SK-N-SH (cell line): ENCODE measurements around the gene MADD. TPM values are rescaled to one million over a fixed set of nuclear protein-coding genes. Genes with fewer than 3 reads are reported as not detected.

ENCODE experiments used
- CTCF ChIA-PET: fragments of 300-600, 350-600 bp; formaldehyde crosslinking; extraction: SDS; loops from one replicate; lab custom pipeline; 2021; lab: Yijun Ruan, JAX
- POLR2A ChIA-PET: fragments of 350-600 bp; sonication (Branson Sonifier 250); formaldehyde crosslinking; extraction: SDS; loops from one replicate; lab custom pipeline; 2020; ENCODE audit warnings: antibody characterized with exemption, inconsistent platforms; lab: Yijun Ruan, JAX
- DNase-seq: peaks from one replicate; pipeline ENCODE4 v3.0.0; 2012
- H2AFZ ChIP-seq: fragments of 200-600 bp; sonication (generic); 2 replicates; pipeline ENCODE4 v1.8.1; 2016; ENCODE audit warnings: antibody characterized with exemption, mild to moderate bottlenecking, low read depth
- H3F3A ChIP-seq: fragments of 200-600 bp; sonication (generic); replicated peaks from 2 replicates; pipeline ENCODE3; 2016; ENCODE audit warnings: antibody characterized with exemption, mild to moderate bottlenecking; ENCODE audit not compliant: insufficient read depth
- H3K27ac ChIP-seq, 2 experiments: fragments of 200-500 bp in 1 of 2; fragments of 200-600 bp in 1 of 2; sonication (Bioruptor generic) in 1 of 2; sonication (generic), shearing (Covaris generic) in 1 of 2; 2 replicates each; pipeline versions ENCODE4 v1.5.1 to v1.6.1; 2014 to 2016; ENCODE audit warnings: low read depth in 2 of 2, inconsistent platforms in 1 of 2, low read length in 1 of 2, mild to moderate bottlenecking in 1 of 2, mixed read lengths in 1 of 2
- H3K27me3 ChIP-seq: fragments of 200-600 bp; sonication (generic), shearing (Covaris generic); 2 replicates; pipeline ENCODE4 v1.6.1; 2016; ENCODE audit warnings: mixed run types; ENCODE audit not compliant: insufficient read depth
- H3K36me3 ChIP-seq, 2 experiments: fragments of 200-500 bp in 1 of 2; fragments of 200-600 bp in 1 of 2; sonication (Bioruptor generic) in 1 of 2; sonication (generic) in 1 of 2; replicated peaks in 1 of 2; 2 replicates each; pipeline versions ENCODE3 to v1.5.1; 2014 to 2016; ENCODE audit warnings: low read length in 1 of 2, mild to moderate bottlenecking in 1 of 2; ENCODE audit not compliant: insufficient read depth in 2 of 2, control insufficient read depth in 1 of 2
- H3K4me1 ChIP-seq, 2 experiments: fragments of 200-500 bp in 1 of 2; fragments of 200-600 bp in 1 of 2; sonication (Bioruptor generic) in 1 of 2; sonication (generic), shearing (Covaris generic) in 1 of 2; 2 replicates each; pipeline versions ENCODE4 v1.5.1 to v1.6.1; 2014 to 2016; ENCODE audit warnings: low read depth in 1 of 2, low read length in 1 of 2, mixed run types in 1 of 2; ENCODE audit not compliant: insufficient read depth in 2 of 2, control insufficient read depth in 1 of 2
- H3K4me2 ChIP-seq: fragments of 200-600 bp; sonication (generic), shearing (Covaris generic); 2 replicates; pipeline ENCODE4 v1.6.1; 2017; ENCODE audit warnings: mixed run types
- H3K4me3 ChIP-seq, 2 experiments: fragments of 200-500 bp in 1 of 2; fragments of 200-600 bp in 1 of 2; sonication (Bioruptor generic) in 1 of 2; sonication (generic), shearing (Covaris generic) in 1 of 2; 2 replicates each; pipeline versions ENCODE4 v1.5.1 to v1.8.1; 2014 to 2016; ENCODE audit warnings: low read depth in 2 of 2, inconsistent platforms in 1 of 2, low read length in 1 of 2, mild to moderate bottlenecking in 1 of 2, mixed read lengths in 1 of 2, moderate library complexity in 1 of 2
- H3K79me2 ChIP-seq: fragments of 200-600 bp; sonication (generic); 2 replicates; pipeline ENCODE4 v1.8.1; 2017; ENCODE audit warnings: mild to moderate bottlenecking; ENCODE audit not compliant: insufficient read depth
- H3K9ac ChIP-seq: fragments of 200-600 bp; sonication (generic); 2 replicates; pipeline ENCODE4 v1.6.1; 2017; ENCODE audit warnings: mixed run types
- H3K9me2 ChIP-seq: fragments of 200-600 bp; sonication (generic); 2 replicates; pipeline ENCODE4 v1.6.1; 2017; ENCODE audit warnings: mixed run types
- H3K9me3 ChIP-seq: fragments of 200-600 bp; sonication (generic); 2 replicates; pipeline ENCODE4 v1.6.1; 2017; ENCODE audit warnings: mixed run types, mild to moderate bottlenecking, moderate library complexity
- H4K20me1 ChIP-seq: fragments of 200-600 bp; sonication (generic); 2 replicates; pipeline ENCODE4 v1.6.1; 2017; ENCODE audit warnings: mild to moderate bottlenecking, mixed run types; ENCODE audit not compliant: insufficient read depth
- CHD2 ChIP-seq: fragments of 150-350 bp; IDR thresholded peaks from 2 replicates; pipeline ENCODE4 v1.6.1; 2018; ENCODE audit warnings: low read length; ENCODE audit not compliant: partially characterized antibody
- JUND ChIP-seq: IDR thresholded peaks from 2 replicates; pipeline ENCODE4 v1.4.0; 2012
- PBX3 ChIP-seq: IDR thresholded peaks from 2 replicates; pipeline ENCODE4; 2012
- REST ChIP-seq: IDR thresholded peaks from 2 replicates; pipeline ENCODE4 v1.6.1; 2012; ENCODE audit warnings: mild to moderate bottlenecking, low read depth, low read length, moderate library complexity
- RXRA ChIP-seq: IDR thresholded peaks from 2 replicates; pipeline ENCODE4 v1.4.0; 2012; ENCODE audit warnings: low read depth, mild to moderate bottlenecking, borderline replicate concordance
- SIN3A ChIP-seq: IDR thresholded peaks from 2 replicates; pipeline ENCODE4 v1.6.1; 2012; ENCODE audit warnings: low read depth, mild to moderate bottlenecking, low read length, moderate library complexity, borderline replicate concordance
- SMC3 ChIP-seq: IDR thresholded peaks from 2 replicates; pipeline ENCODE4 v1.6.1; 2012; ENCODE audit warnings: low read depth, low read length, improper control_type of control experiment
- TCF12 ChIP-seq: IDR thresholded peaks from 2 replicates; pipeline ENCODE4 v1.4.0; 2012
- TEAD4 ChIP-seq: IDR thresholded peaks from 2 replicates; pipeline ENCODE4 v1.4.0; 2012; ENCODE audit warnings: mild to moderate bottlenecking, borderline replicate concordance; ENCODE audit not compliant: insufficient read depth
- WGBS: methylation state at CpG from one replicate; pipeline ENCODE4 v1.1.6; 2017; ENCODE audit warnings: low lambda C conversion rate; 5-methylcytosine and 5-hydroxymethylcytosine counted together
- polyA plus RNA-seq, 3 experiments: library from polyadenylated mRNA; depleted of rRNA; stranded (reverse); fragments of >200 nt; gene quantifications; 2 replicates each; pipeline ENCODE4 v1.2.3, GENCODE V29; 2012

The MADD gene
- polyA plus RNA-seq, 1 of the 3 experiments (the other 2 are of a cell fraction), result 16.4 TPM

- H2AFZ ChIP-seq, result no peak overlapping the region
- 90% methylated on average over 19 of the region's 27 CpGs for WGBS
- no peaks in the 10 kb centered on the region for H3K27me3 ChIP-seq
- H4K20me1 ChIP-seq, result no peaks in the 10 kb centered on the region
- CTCF ChIA-PET, result interaction anchor here (0.8 kb wide), 1 partner anchor 16 kb away, joined by 3 read pairs; no protein-coding TSS in a partner anchor
- no peaks in the 10 kb centered on the region for H3K9me2 ChIP-seq
- no peak overlapping the region for H3K27ac ChIP-seq
- no peaks in the 10 kb centered on the region for H3K9me3 ChIP-seq
- no peak overlapping the region for H3K9ac ChIP-seq
- no peak overlapping the region for H3K4me3 ChIP-seq
- H3K36me3 ChIP-seq, result no peaks in the 10 kb centered on the region
- no peak for DNase-seq
- H3K79me2 ChIP-seq, result no peaks in the 10 kb centered on the region
- POLR2A ChIA-PET, result no interaction called here
- H3F3A ChIP-seq, result no peaks in the 10 kb centered on the region
- no peak overlapping the region for H3K4me2 ChIP-seq
- TF ChIP-seq TCF12 (no peak), REST (no peak), TEAD4 (no peak)
- H3K4me1 ChIP-seq, result no peaks in the 10 kb centered on the region
Measured at GRCh38 chr11:47338396-47339241, 68.7 kb downstream of the MADD start.

GRCh38 chr11:47340010-47340409, 70.1 kb downstream of the MADD start:
- 88% methylated on average over 8 of the region's 9 CpGs for WGBS

More at GRCh38 chr11:47340010-47340409, 70.1 kb downstream of the MADD start:
- no peak overlapping the region for H3K27ac ChIP-seq
- TF ChIP-seq SMC3 (no peak), JUND (no peak), RXRA (no peak), CHD2 (no peak), SIN3A (no peak), PBX3 (no peak)
- no peaks in the 10 kb centered on the region for H3K27me3 ChIP-seq
- no peaks in the 10 kb centered on the region for H4K20me1 ChIP-seq
- H3F3A ChIP-seq, result no peaks in the 10 kb centered on the region
- no peak overlapping the region for H3K9ac ChIP-seq
- no peaks in the 10 kb centered on the region for H3K36me3 ChIP-seq
- no peaks in the 10 kb centered on the region for H3K79me2 ChIP-seq
- no peaks in the 10 kb centered on the region for H3K9me3 ChIP-seq
- no peak overlapping the region for H3K4me3 ChIP-seq
- no peaks in the 10 kb centered on the region for H3K9me2 ChIP-seq
- CTCF ChIA-PET, result interaction anchor here (1.0 to 1.3 kb wide), 2 partner anchors 81 kb away, joined by 3 read pairs; no protein-coding TSS in a partner anchor
- DNase-seq, result no peak
- no peak overlapping the region for H3K4me2 ChIP-seq
- no peak overlapping the region for H2AFZ ChIP-seq
- no peaks in the 10 kb centered on the region for H3K4me1 ChIP-seq
- POLR2A ChIA-PET, result no interaction called here
